Measurements from ENCODE around the gene RNF5.

GRCh38 chr6:32210191-32210601, 32.0 kb downstream of the RNF5 start:
- TF ChIP-seq CTCF (IDR thresholded peaks at IDR 0.05) (no peak), POLR2A (IDR thresholded peaks at IDR 0.05) (no peak)

Measured in esophagus squamous epithelium (tissue), 4 donors.